ENCODE measurements around the gene ADGRF1. TPM values are rescaled to one million over a fixed set of nuclear protein-coding genes. Genes with fewer than 3 reads are reported as not detected.

The ADGRF1 gene
- total RNA-seq, 2 experiments from 2014 or later = not detected

DNA sequence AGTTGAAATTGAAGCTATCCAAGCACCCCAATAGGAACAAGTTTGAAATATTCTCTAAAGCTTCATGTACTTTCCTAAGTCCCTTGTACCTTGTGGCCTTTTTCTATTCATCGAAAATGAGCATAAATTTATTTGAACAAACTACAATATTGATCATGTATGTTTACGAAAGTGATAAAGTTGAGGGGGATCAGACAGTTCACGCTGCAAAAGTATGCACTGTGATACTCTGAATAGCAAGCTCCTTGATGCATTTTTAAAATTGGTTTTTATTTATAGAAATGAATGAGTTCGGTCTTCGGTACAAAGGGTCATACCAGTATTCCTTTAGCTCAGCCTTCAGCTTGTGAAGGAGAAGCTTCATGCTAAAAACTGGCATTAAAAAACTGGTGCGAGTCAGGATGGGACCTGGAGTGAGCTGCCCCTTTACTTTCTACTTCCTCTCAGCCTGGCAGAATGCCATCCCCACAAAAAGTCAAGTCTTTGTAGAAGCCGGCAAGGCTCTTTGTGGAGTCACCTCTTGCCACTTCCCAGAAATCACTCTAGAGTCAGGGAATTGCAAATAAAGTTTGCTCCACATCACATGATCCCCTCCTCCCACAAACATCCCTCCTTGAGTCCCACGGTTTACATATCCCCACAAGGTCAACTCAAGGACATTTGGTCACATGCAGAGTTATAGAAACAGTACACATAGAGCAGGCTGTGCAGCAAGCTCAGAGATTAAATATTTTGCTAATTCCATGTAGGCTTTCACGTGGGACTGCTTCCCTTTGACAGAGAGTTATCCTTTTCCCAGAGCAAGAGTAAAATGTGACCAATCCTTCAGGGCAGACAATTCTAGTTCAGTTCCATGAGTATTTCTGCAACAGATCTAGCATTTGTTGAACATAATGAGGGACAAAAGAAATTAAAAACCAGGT is 34.6 kb upstream of the ADGRF1 start:
- H3K4me3 Mint-ChIP-seq = no peak overlapping the region
- H3K27ac ChIP-seq (ENCODE audit: low read depth in 1 of 2, low read length in 2 of 2) = no peak overlapping the region
- H3K4me1 ChIP-seq (ENCODE audit: insufficient read depth, low read length) = no peaks in the 10 kb centered on the region
- ChIA-PET POLR2A (no interaction called here), CTCF (no interaction called here)
- no peaks in the 10 kb centered on the region for H3K9me3 Mint-ChIP-seq
- H3K9me3 ChIP-seq (ENCODE audit: control insufficient read depth in 1 of 2, insufficient read depth in 1 of 2, low read length in 2 of 2) = no peaks in the 10 kb centered on the region
- peaks cover 23% of the 10 kb centered on the region for H3K27me3 Mint-ChIP-seq
- no peaks in the 10 kb centered on the region for H3K36me3 Mint-ChIP-seq (ENCODE audit: low read depth)
- H3K4me1 Mint-ChIP-seq (ENCODE audit: low read depth) = no peaks in the 10 kb centered on the region
- TF ChIP-seq, protein P1, sequence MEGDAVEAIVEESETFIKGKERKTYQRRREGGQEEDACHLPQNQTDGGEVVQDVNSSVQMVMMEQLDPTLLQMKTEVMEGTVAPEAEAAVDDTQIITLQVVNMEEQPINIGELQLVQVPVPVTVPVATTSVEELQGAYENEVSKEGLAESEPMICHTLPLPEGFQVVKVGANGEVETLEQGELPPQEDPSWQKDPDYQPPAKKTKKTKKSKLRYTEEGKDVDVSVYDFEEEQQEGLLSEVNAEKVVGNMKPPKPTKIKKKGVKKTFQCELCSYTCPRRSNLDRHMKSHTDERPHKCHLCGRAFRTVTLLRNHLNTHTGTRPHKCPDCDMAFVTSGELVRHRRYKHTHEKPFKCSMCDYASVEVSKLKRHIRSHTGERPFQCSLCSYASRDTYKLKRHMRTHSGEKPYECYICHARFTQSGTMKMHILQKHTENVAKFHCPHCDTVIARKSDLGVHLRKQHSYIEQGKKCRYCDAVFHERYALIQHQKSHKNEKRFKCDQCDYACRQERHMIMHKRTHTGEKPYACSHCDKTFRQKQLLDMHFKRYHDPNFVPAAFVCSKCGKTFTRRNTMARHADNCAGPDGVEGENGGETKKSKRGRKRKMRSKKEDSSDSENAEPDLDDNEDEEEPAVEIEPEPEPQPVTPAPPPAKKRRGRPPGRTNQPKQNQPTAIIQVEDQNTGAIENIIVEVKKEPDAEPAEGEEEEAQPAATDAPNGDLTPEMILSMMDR (IDR thresholded peaks at IDR 0.05) = no peak
- peaks cover 0 to 4% of the 10 kb centered on the region in 2 experiments for H3K27me3 ChIP-seq (ENCODE audit: control insufficient read depth in 1 of 2, insufficient read depth in 2 of 2, low read length in 2 of 2)
- DNase-seq (no peak), ATAC-seq (ENCODE audit: poor library complexity) (no peak)
- intact Hi-C loops (cut with DNase I, micrococcal nuclease) = no loop called here
- H3K27ac Mint-ChIP-seq = no peak overlapping the region
- H3K4me3 ChIP-seq (ENCODE audit: low read length) = no peak overlapping the region
- no peaks in the 10 kb centered on the region for H3K36me3 ChIP-seq (ENCODE audit: insufficient read depth, low read length)

DNA sequence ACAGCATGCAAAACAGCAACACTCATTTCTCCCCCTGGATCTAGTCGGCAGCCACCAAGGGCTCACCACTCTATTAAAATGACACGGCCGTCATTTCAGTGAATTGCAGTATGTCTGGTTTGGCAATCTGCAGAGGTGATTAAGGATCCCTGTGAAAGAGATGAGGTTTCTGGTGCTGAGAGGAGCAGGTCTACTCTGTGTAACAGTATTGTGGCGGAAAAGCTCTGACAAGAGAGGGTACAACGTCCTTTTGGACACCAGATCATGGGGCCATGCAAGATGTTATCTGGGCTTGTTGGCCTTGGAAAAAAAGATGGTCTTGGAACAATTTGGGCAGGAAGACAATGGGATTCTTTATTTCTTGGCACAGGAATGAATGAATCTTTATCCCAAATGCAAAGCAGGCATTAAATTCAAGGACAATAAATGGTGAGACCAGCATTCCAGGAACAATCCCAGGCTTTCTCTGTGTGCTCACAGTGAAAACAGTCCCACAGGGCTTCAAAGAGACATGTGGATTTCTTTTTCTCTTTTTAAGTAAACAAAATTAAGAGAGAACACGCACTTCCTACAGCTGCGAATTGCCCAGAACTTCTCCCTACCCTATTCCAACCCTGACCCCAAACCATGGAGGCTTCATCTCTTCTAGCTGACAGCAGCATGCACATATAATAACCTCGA is 33.7 kb upstream of the ADGRF1 start:
- no peak overlapping the region for H3K4me3 ChIP-seq (ENCODE audit: low read length)
- Mint-ChIP-seq H3K4me1 (ENCODE audit: low read depth) (no peaks in the 10 kb centered on the region), H3K27ac (no peak overlapping the region), H3K4me3 (no peak overlapping the region), H3K9me3 (no peaks in the 10 kb centered on the region), H3K27me3 (peaks cover 23% of the 10 kb centered on the region), H3K36me3 (ENCODE audit: low read depth) (no peaks in the 10 kb centered on the region)
- DNase-seq = no peak
- no peaks in the 10 kb centered on the region for H3K36me3 ChIP-seq (ENCODE audit: insufficient read depth, low read length)
- intact Hi-C loops (cut with DNase I, micrococcal nuclease) = no loop called here
- no peaks in the 10 kb centered on the region for H3K4me1 ChIP-seq (ENCODE audit: insufficient read depth, low read length)
- no peak overlapping the region for H3K27ac ChIP-seq (ENCODE audit: low read depth in 1 of 2, low read length in 2 of 2)
- H3K9me3 ChIP-seq (ENCODE audit: control insufficient read depth in 1 of 2, insufficient read depth in 1 of 2, low read length in 2 of 2) = no peaks in the 10 kb centered on the region
- POLR2A ChIA-PET = no interaction called here
- H3K27me3 ChIP-seq (ENCODE audit: control insufficient read depth in 1 of 2, insufficient read depth in 2 of 2, low read length in 2 of 2) = peaks cover 0 to 4% of the 10 kb centered on the region in 2 experiments
- ATAC-seq (ENCODE audit: poor library complexity) = no peak
- TF ChIP-seq, protein P1 (IDR thresholded peaks at IDR 0.05) = no peak
- CTCF ChIA-PET = no interaction called here

DNA sequence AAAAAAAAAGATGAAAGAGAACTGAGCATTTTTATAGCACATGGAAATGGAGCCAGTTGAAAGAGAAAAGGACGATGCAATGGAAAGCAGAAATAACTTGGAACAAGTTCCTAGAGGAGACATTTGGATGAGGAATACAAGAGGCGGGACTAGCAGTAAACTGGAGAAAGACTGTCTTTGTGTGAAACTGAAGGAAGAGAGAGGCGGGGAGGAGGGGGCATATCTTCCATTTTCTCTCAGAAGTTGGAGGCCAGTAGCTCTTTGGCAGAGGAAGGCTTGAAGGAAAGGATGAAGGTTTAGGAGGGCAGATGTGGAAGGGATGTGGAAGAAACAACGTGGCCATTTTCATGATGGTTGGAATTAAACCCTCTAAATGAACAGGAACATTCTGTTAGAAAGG is 33.0 kb upstream of the ADGRF1 start:
- TF ChIP-seq, protein P1 (IDR thresholded peaks at IDR 0.05) = no peak
- no peaks in the 10 kb centered on the region for H3K9me3 ChIP-seq (ENCODE audit: control insufficient read depth in 1 of 2, insufficient read depth in 1 of 2, low read length in 2 of 2)
- POLR2A ChIA-PET = no interaction called here

More for the DNA sequence above, 33.0 kb upstream of the ADGRF1 start:
- Mint-ChIP-seq H3K4me3 (no peak overlapping the region), H3K27me3 (peaks cover 23% of the 10 kb centered on the region), H3K4me1 (ENCODE audit: low read depth) (no peaks in the 10 kb centered on the region), H3K27ac (no peak overlapping the region), H3K36me3 (ENCODE audit: low read depth) (no peaks in the 10 kb centered on the region), H3K9me3 (no peaks in the 10 kb centered on the region)
- intact Hi-C loops (cut with DNase I, micrococcal nuclease) = no loop called here
- CTCF ChIA-PET = no interaction called here
- no peaks in the 10 kb centered on the region for H3K36me3 ChIP-seq (ENCODE audit: insufficient read depth, low read length)
- no peak for ATAC-seq (ENCODE audit: poor library complexity)
- peaks cover 0 to 4% of the 10 kb centered on the region in 2 experiments for H3K27me3 ChIP-seq (ENCODE audit: control insufficient read depth in 1 of 2, insufficient read depth in 2 of 2, low read length in 2 of 2)
- H3K4me1 ChIP-seq (ENCODE audit: insufficient read depth, low read length) = no peaks in the 10 kb centered on the region
- no peak overlapping the region for H3K27ac ChIP-seq (ENCODE audit: low read depth in 1 of 2, low read length in 2 of 2)
- H3K4me3 ChIP-seq (ENCODE audit: low read length) = no peak overlapping the region
- no peak for DNase-seq

Data from CD4-positive, alpha-beta T cell (primary cell).